Astrocyte (in vitro differentiated cells and primary cell): ENCODE results near the gene KDM6B. TPM values are rescaled to one million over a fixed set of nuclear protein-coding genes. Genes with fewer than 3 reads are reported as not detected.

Experiments used
- DNase-seq: peaks from one replicate; pipeline ENCODE4 v3.0.0-alpha.2; 2010; ENCODE audit warnings: low read depth
- FAIRE-seq: peaks from 2 replicates; lab custom pipeline; 2011; peaks lifted over from hg19 to GRCh38; lab: Jason Lieb, UNC
- H2AFZ ChIP-seq: 2 replicates; pipeline ENCODE4 v1.6.0; 2012; ENCODE audit warnings: low read depth, low read length, inconsistent platforms
- H3K27ac ChIP-seq: 2 replicates; pipeline ENCODE4 v1.5.1; 2011; ENCODE audit warnings: low read depth, low read length, inconsistent platforms
- H3K27me3 ChIP-seq: 2 replicates; pipeline ENCODE4 v1.6.0; 2011; ENCODE audit warnings: low read length, inconsistent platforms; ENCODE audit not compliant: insufficient read depth
- H3K36me3 ChIP-seq: 2 replicates; pipeline ENCODE4 v1.5.1; 2011; ENCODE audit warnings: low read length, inconsistent platforms; ENCODE audit not compliant: insufficient read depth
- H3K4me1 ChIP-seq: 2 replicates; pipeline ENCODE4 v1.5.1; 2011; ENCODE audit warnings: low read length, inconsistent platforms; ENCODE audit not compliant: insufficient read depth
- H3K4me2 ChIP-seq: 2 replicates; pipeline ENCODE4 v1.6.0; 2012; ENCODE audit warnings: low read length, inconsistent platforms
- H3K4me3 ChIP-seq: 2 replicates; pipeline ENCODE4 v1.5.1; 2011; ENCODE audit warnings: low read depth, mild to moderate bottlenecking, low read length, inconsistent platforms; ENCODE audit not compliant: insufficient read depth
- H3K79me2 ChIP-seq: 2 replicates; pipeline ENCODE4 v1.6.0; 2012; ENCODE audit warnings: mild to moderate bottlenecking, low read length, inconsistent platforms; ENCODE audit not compliant: insufficient read depth
- H3K9ac ChIP-seq: 2 replicates; pipeline ENCODE4 v1.6.0; 2012; ENCODE audit warnings: mild to moderate bottlenecking, low read length, inconsistent platforms
- H3K9me3 ChIP-seq: 2 replicates; pipeline ENCODE4 v1.5.1; 2012; ENCODE audit warnings: low read depth, mild to moderate bottlenecking, low read length, inconsistent platforms; ENCODE audit not compliant: insufficient read depth
- H4K20me1 ChIP-seq: 2 replicates; pipeline ENCODE4 v1.6.0; 2012; ENCODE audit warnings: low read length, inconsistent platforms; ENCODE audit not compliant: insufficient read depth
- H3K27ac Mint-ChIP-seq: one replicate; pipeline ENCODE4 v1.8.0; 2021; ENCODE audit warnings: mild to moderate bottlenecking, mixed read lengths; ENCODE audit not compliant: unreplicated experiment
- H3K27me3 Mint-ChIP-seq: one replicate; pipeline ENCODE4 v1.8.0; 2021; ENCODE audit warnings: low read depth, mixed read lengths; ENCODE audit not compliant: unreplicated experiment
- H3K36me3 Mint-ChIP-seq: one replicate; pipeline ENCODE4 v1.8.0; 2021; ENCODE audit warnings: low read depth, mixed read lengths; ENCODE audit not compliant: unreplicated experiment
- H3K4me1 Mint-ChIP-seq: one replicate; pipeline ENCODE4 v1.8.0; 2021; ENCODE audit warnings: low read depth, mixed read lengths; ENCODE audit not compliant: unreplicated experiment
- H3K4me3 Mint-ChIP-seq: one replicate; pipeline ENCODE4 v1.8.0; 2021; ENCODE audit warnings: mild to moderate bottlenecking, moderate library complexity, mixed read lengths; ENCODE audit not compliant: unreplicated experiment
- H3K9me3 Mint-ChIP-seq: one replicate; pipeline ENCODE4 v1.8.0; 2021; ENCODE audit warnings: mild to moderate bottlenecking, mixed read lengths; ENCODE audit not compliant: unreplicated experiment
- EZH2 ChIP-seq: IDR thresholded peaks from 2 replicates; pipeline ENCODE4 v1.6.1; 2012; ENCODE audit warnings: mild to moderate bottlenecking, low read length, inconsistent platforms; ENCODE audit not compliant: insufficient read depth
- total RNA-seq: library from RNA; stranded (reverse); gene quantifications from 2 replicates; pipeline ENCODE4 v1.2.1, GENCODE V29; 2021
- TF ChIP-seq, protein P1 (sequence below): IDR thresholded peaks from 2 replicates; pipeline ENCODE4 v1.5.1; 2011; ENCODE audit warnings: low read depth, mild to moderate bottlenecking, inconsistent platforms, low read length, moderate library complexity; ENCODE audit not compliant: insufficient read depth

KDM6B gene
- total RNA-seq, 1 donor from 2014 or later: 50.4 TPM

DNA sequence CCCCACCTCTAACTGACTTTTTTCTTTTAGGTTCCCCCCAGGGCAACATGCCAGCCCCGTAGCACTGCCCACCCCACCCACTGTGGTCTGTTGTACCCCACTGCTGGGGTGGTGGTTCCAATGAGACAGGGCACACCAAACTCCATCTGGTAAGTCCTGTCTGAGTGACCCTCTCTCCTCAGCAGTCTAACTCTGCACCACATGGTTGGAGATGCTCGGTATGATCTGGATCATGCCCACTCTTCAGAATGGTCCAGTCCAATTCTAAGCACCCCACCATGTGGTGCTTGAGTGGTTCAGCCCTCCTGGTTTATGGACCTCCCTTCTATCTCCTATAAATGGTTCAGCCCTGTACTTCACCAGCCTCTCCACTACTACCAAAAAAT, 5.9 kb downstream of the KDM6B start:
- H3K4me2 ChIP-seq: no peak overlapping the region
- peak overlapping the region; percentile 86 for H3K4me3 Mint-ChIP-seq

GRCh38 chr17:7840441-7840840, 6.4 kb downstream of the KDM6B start:
- H3K4me1 ChIP-seq: peaks cover 61% of the 10 kb centered on the region
- peak overlapping the region; percentile 100 for H3K27ac Mint-ChIP-seq

More for the DNA sequence above, 5.9 kb downstream of the KDM6B start:
- Histone ChIP-seq H3K27me3 (no peaks in the 10 kb centered on the region), H3K9me3 (no peaks in the 10 kb centered on the region), H4K20me1 (peaks cover 35% of the 10 kb centered on the region), H3K4me1 (peaks cover 55% of the 10 kb centered on the region), H3K27ac (no peak overlapping the region), H3K79me2 (peaks cover 38% of the 10 kb centered on the region), H2AFZ (no peak overlapping the region), H3K4me3 (no peak overlapping the region), H3K9ac (peak overlapping the region; percentile 100), H3K36me3 (no peaks in the 10 kb centered on the region)
- H3K27ac Mint-ChIP-seq: peak overlapping the region; percentile 100
- peaks cover 4% of the 10 kb centered on the region for H3K36me3 Mint-ChIP-seq
- no peak for TF ChIP-seq EZH2
- TF ChIP-seq, protein P1, sequence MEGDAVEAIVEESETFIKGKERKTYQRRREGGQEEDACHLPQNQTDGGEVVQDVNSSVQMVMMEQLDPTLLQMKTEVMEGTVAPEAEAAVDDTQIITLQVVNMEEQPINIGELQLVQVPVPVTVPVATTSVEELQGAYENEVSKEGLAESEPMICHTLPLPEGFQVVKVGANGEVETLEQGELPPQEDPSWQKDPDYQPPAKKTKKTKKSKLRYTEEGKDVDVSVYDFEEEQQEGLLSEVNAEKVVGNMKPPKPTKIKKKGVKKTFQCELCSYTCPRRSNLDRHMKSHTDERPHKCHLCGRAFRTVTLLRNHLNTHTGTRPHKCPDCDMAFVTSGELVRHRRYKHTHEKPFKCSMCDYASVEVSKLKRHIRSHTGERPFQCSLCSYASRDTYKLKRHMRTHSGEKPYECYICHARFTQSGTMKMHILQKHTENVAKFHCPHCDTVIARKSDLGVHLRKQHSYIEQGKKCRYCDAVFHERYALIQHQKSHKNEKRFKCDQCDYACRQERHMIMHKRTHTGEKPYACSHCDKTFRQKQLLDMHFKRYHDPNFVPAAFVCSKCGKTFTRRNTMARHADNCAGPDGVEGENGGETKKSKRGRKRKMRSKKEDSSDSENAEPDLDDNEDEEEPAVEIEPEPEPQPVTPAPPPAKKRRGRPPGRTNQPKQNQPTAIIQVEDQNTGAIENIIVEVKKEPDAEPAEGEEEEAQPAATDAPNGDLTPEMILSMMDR: no peak
- no peak for FAIRE-seq
- DNase-seq: peak; percentile 21
- no peaks in the 10 kb centered on the region for H3K9me3 Mint-ChIP-seq
- H3K4me1 Mint-ChIP-seq: peaks cover 39% of the 10 kb centered on the region
- no peaks in the 10 kb centered on the region for H3K27me3 Mint-ChIP-seq

GRCh38 chr17:7840875-7841274, 6.9 kb downstream of the KDM6B start:
- Mint-ChIP-seq H3K27ac (peak overlapping the region; percentile 100), H3K36me3 (peaks cover 4% of the 10 kb centered on the region), H3K4me1 (peaks cover 42% of the 10 kb centered on the region), H3K4me3 (peak overlapping the region; percentile 86), H3K9me3 (no peaks in the 10 kb centered on the region), H3K27me3 (no peaks in the 10 kb centered on the region)
- H2AFZ ChIP-seq: no peak overlapping the region
- peaks cover 47% of the 10 kb centered on the region for H3K79me2 ChIP-seq
- no peaks in the 10 kb centered on the region for H3K27me3 ChIP-seq
- no peak for TF ChIP-seq EZH2
- TF ChIP-seq, protein P1: no peak
- peak overlapping the region; percentile 100 for H3K9ac ChIP-seq
- FAIRE-seq (no peak), DNase-seq (no peak)
- peak overlapping the region; percentile 100 for H3K27ac ChIP-seq
- H3K9me3 ChIP-seq: no peaks in the 10 kb centered on the region
- H4K20me1 ChIP-seq: peaks cover 44% of the 10 kb centered on the region
- H3K36me3 ChIP-seq: no peaks in the 10 kb centered on the region
- peak overlapping the region; percentile 99 for H3K4me2 ChIP-seq
- H3K4me3 ChIP-seq: peak overlapping the region; percentile 58
- H3K4me1 ChIP-seq: peaks cover 61% of the 10 kb centered on the region

More at GRCh38 chr17:7840441-7840840, 6.4 kb downstream of the KDM6B start:
- Histone ChIP-seq H3K4me2 (peak overlapping the region; percentile 99), H4K20me1 (peaks cover 40% of the 10 kb centered on the region), H2AFZ (no peak overlapping the region), H3K4me3 (no peak overlapping the region), H3K79me2 (peaks cover 43% of the 10 kb centered on the region), H3K27me3 (no peaks in the 10 kb centered on the region), H3K27ac (peak overlapping the region; percentile 100), H3K9ac (peak overlapping the region; percentile 100), H3K9me3 (no peaks in the 10 kb centered on the region), H3K36me3 (no peaks in the 10 kb centered on the region)
- Mint-ChIP-seq H3K4me3 (peak overlapping the region; percentile 86), H3K4me1 (peaks cover 39% of the 10 kb centered on the region), H3K36me3 (peaks cover 4% of the 10 kb centered on the region), H3K9me3 (no peaks in the 10 kb centered on the region), H3K27me3 (no peaks in the 10 kb centered on the region)
- FAIRE-seq (no peak), DNase-seq (no peak)
- no peak for TF ChIP-seq EZH2
- TF ChIP-seq, protein P1: no peak
